Neural crest cell (in vitro differentiated cells): ENCODE measurements around the gene AKAP9. TPM values are rescaled to one million over a fixed set of nuclear protein-coding genes. Genes with fewer than 3 reads are reported as not detected.

Source experiments
- DNase-seq: peaks from one replicate; pipeline ENCODE4 v3.0.0; 2021; ENCODE audit warnings: low read depth, mixed read lengths, low spot score
- H3K27ac Mint-ChIP-seq: one replicate; pipeline ENCODE4 v1.8.0; 2021; ENCODE audit warnings: mild to moderate bottlenecking, mixed read lengths; ENCODE audit not compliant: unreplicated experiment
- H3K27me3 Mint-ChIP-seq: 2 replicates; pipeline ENCODE4 v1.8.0; 2021; ENCODE audit warnings: low read depth, mild to moderate bottlenecking, mixed read lengths
- H3K36me3 Mint-ChIP-seq: 2 replicates; pipeline ENCODE4 v1.8.0; 2021; ENCODE audit warnings: low read depth, mild to moderate bottlenecking, mixed read lengths
- H3K4me1 Mint-ChIP-seq: 2 replicates; pipeline ENCODE4 v1.8.0; 2021; ENCODE audit warnings: mixed read lengths
- H3K4me3 Mint-ChIP-seq: one replicate; pipeline ENCODE4 v1.8.0; 2021; ENCODE audit warnings: mild to moderate bottlenecking, mixed read lengths
- H3K9me3 Mint-ChIP-seq: 2 replicates; pipeline ENCODE4 v1.8.0; 2021; ENCODE audit warnings: mixed read lengths
- CTCF ChIP-seq: fragments of 200-600 bp; sonication (generic); conservative IDR thresholded peaks from 2 replicates; pipeline ENCODE4 v1.5.0; 2021; ENCODE audit warnings: antibody characterized with exemption, mild to moderate bottlenecking
- total RNA-seq: library from RNA; stranded (reverse); gene quantifications from 2 replicates; pipeline ENCODE4 v1.2.1, GENCODE V29; 2021

Gene AKAP9
- total RNA-seq, 1 donor from 2014 or later, result 32.0 TPM

DNA sequence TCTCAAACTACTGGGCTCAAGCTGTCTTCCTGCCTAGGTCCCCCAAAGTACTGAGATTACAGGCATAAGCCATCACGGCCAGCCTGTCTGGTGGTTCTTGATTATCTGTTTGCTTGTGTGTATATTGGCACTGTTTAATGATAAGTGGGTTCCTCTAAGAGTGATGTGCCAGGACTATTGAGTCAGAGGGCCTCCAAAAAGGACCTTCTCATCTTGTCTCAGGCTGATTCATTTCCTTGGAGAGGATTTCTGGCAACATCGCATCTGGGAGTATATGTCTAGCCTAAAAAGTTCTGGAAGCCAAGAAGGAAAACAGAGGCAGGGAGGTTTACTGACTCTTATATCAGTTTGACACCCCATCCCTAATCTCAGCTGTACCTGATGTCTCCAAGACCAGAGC, 27.1 kb upstream of the AKAP9 start:
- Mint-ChIP-seq H3K36me3 (no peaks in the 10 kb centered on the region), H3K27ac (no peak overlapping the region), H3K27me3 (no peaks in the 10 kb centered on the region), H3K4me3 (no peak overlapping the region), H3K4me1 (peaks cover 5% of the 10 kb centered on the region), H3K9me3 (no peaks in the 10 kb centered on the region)
- no peak for DNase-seq
- no peak for TF ChIP-seq CTCF

- H3K27ac Mint-ChIP-seq, result no peak overlapping the region
- no peak for DNase-seq
- H3K27me3 Mint-ChIP-seq, result no peaks in the 10 kb centered on the region
- H3K9me3 Mint-ChIP-seq, result no peaks in the 10 kb centered on the region
- no peaks in the 10 kb centered on the region for H3K36me3 Mint-ChIP-seq
- H3K4me3 Mint-ChIP-seq, result no peak overlapping the region
- TF ChIP-seq CTCF, result no peak
- no peaks in the 10 kb centered on the region for H3K4me1 Mint-ChIP-seq
Observed at GRCh38 chr7:91915401-91916050, 25.1 kb upstream of the AKAP9 start.

DNA sequence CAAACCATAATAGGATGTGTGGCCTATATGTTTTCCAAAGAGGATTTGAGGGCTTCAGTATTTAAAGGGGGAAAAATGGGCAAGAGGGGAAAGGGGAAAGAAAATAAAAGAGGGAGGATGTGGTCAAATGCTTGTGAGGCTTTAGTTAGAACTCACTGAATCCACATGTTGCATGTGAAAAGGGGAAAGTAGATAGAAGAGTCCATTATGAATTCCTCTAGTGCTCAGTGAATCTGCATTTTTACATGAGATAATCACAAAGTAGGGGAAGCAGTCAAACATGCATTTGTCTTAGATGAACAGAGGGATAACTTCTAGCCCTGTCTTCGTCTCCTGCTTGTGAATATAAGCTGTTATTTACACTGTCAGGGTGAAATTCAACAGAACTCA, 24.6 kb upstream of the AKAP9 start:
- Mint-ChIP-seq H3K4me1 (no peaks in the 10 kb centered on the region), H3K9me3 (no peaks in the 10 kb centered on the region), H3K36me3 (no peaks in the 10 kb centered on the region), H3K4me3 (no peak overlapping the region), H3K27me3 (no peaks in the 10 kb centered on the region), H3K27ac (no peak overlapping the region)
- DNase-seq, result no peak
- no peak for TF ChIP-seq CTCF

- no peaks in the 10 kb centered on the region for H3K36me3 Mint-ChIP-seq
- no peak overlapping the region for H3K4me3 Mint-ChIP-seq
- H3K27ac Mint-ChIP-seq, result no peak overlapping the region
- no peak for TF ChIP-seq CTCF
- no peaks in the 10 kb centered on the region for H3K9me3 Mint-ChIP-seq
- no peaks in the 10 kb centered on the region for H3K27me3 Mint-ChIP-seq
- H3K4me1 Mint-ChIP-seq, result no peaks in the 10 kb centered on the region
- no peak for DNase-seq
Observed at GRCh38 chr7:91918356-91918755, 22.3 kb upstream of the AKAP9 start.

GRCh38 chr7:91922857-91923256, 17.8 kb upstream of the AKAP9 start:
- no peak overlapping the region for H3K27ac Mint-ChIP-seq
- H3K9me3 Mint-ChIP-seq, result no peaks in the 10 kb centered on the region
- peaks cover 16% of the 10 kb centered on the region for H3K27me3 Mint-ChIP-seq
- no peak for TF ChIP-seq CTCF
- H3K4me1 Mint-ChIP-seq, result no peaks in the 10 kb centered on the region
- no peak for DNase-seq
- no peaks in the 10 kb centered on the region for H3K36me3 Mint-ChIP-seq
- no peak overlapping the region for H3K4me3 Mint-ChIP-seq
